ENCODE measurements around the gene CYB561D1.

GRCh38 chr1:109531380-109531779 lies 37.5 kb downstream of the CYB561D1 start:
- TF ChIP-seq CTCF (IDR thresholded peaks at IDR 0.05; ENCODE audit: borderline replicate concordance, extremely low read depth, low read length, poor library complexity, severe bottlenecking) (no peak), EZH2 (IDR thresholded peaks at IDR 0.05; ENCODE audit: borderline replicate concordance, low read depth, low read length, severe bottlenecking) (no peak)
